Breast epithelium (tissue), 4 donors: ENCODE results near the gene CRYBB3. TPM values are rescaled to one million over a fixed set of nuclear protein-coding genes. Genes with fewer than 3 reads are reported as not detected.
A peak's percentile ranks its signal among the peaks of the same experiment; 100 is the strongest.
"Not testable (repeated sequence)": the region's sequence is repeated elsewhere in the genome, so short reads cannot be mapped to it uniquely, and the experiment has no call there.

Source experiments
- DNase-seq, 2 donors: peaks; one replicate each; pipeline ENCODE4 v3.0.0-alpha.2; 2019; ENCODE audit warnings: low spot score in 2 of 2
- H3K27ac ChIP-seq, 2 donors: fragments of 200-600 bp; sonication (generic) in 1 of 2; one replicate each; pipeline ENCODE4 v1.5.1; 2016 to 2019; ENCODE audit warnings: mild to moderate bottlenecking in 1 of 2
- H3K27me3 ChIP-seq, 2 donors: fragments of 200-600 bp; sonication (generic) in 1 of 2; one replicate each; pipeline versions ENCODE4 v1.5.1 to v1.6.0; 2017 to 2019; ENCODE audit warnings: control low read depth in 1 of 2, mild to moderate bottlenecking in 1 of 2
- H3K36me3 ChIP-seq: fragments of 200-600 bp; one replicate; pipeline ENCODE4 v1.5.1; 2019
- H3K4me1 ChIP-seq, 2 donors: fragments of 200-600 bp; sonication (generic); one replicate each; pipeline ENCODE4 v1.5.1; 2016 to 2019; ENCODE audit warnings: control low read depth in 1 of 2
- H3K4me3 ChIP-seq, 3 donors: fragments of 200-600 bp; sonication (generic); 1 replicate in 2 of 3; 2 replicates in 1 of 3; pipeline ENCODE4 v1.5.1; 2016 to 2019; ENCODE audit warnings: mild to moderate bottlenecking in 3 of 3, moderate library complexity in 2 of 3
- H3K9me3 ChIP-seq, 2 donors: fragments of 200-600 bp; sonication (generic) in 1 of 2; one replicate each; pipeline ENCODE4 v1.5.1; 2016 to 2019; ENCODE audit warnings: control low read depth in 1 of 2
- CTCF ChIP-seq, 3 donors: fragments of 450-650 bp; IDR thresholded peaks; one replicate each; pipeline ENCODE4 v1.5.1; 2016 to 2017; ENCODE audit warnings: antibody characterized with exemption in 3 of 3, mild to moderate bottlenecking in 3 of 3, moderate library complexity in 3 of 3
- POLR2A ChIP-seq: fragments of 450-650 bp; IDR thresholded peaks from one replicate; pipeline ENCODE4 v1.6.1; 2016; ENCODE audit warnings: antibody characterized with exemption, mild to moderate bottlenecking, moderate library complexity
- POLR2AphosphoS5 ChIP-seq, 3 donors: sonication (generic); formaldehyde crosslinking; IDR thresholded peaks; one replicate each; pipeline ENCODE4 v1.6.1; 2017; ENCODE audit warnings: antibody characterized with exemption in 3 of 3
- intact Hi-C: fragments of 100-400 bp; cut with DNase I; formaldehyde crosslinking; loops from one replicate; pipeline ENCODE4 v1.15.1; 2023; ENCODE audit warnings: low total_unique reads
- total RNA-seq, 3 donors: library from RNA; depleted of rRNA; stranded (reverse); fragments of >200 nt; gene quantifications; one replicate each; pipeline ENCODE4 v1.1.0, GENCODE V29; 2016

The CRYBB3 gene
- total RNA-seq, 3 donors from 2014 or later, result 0.66 TPM; not detected in 2

DNA sequence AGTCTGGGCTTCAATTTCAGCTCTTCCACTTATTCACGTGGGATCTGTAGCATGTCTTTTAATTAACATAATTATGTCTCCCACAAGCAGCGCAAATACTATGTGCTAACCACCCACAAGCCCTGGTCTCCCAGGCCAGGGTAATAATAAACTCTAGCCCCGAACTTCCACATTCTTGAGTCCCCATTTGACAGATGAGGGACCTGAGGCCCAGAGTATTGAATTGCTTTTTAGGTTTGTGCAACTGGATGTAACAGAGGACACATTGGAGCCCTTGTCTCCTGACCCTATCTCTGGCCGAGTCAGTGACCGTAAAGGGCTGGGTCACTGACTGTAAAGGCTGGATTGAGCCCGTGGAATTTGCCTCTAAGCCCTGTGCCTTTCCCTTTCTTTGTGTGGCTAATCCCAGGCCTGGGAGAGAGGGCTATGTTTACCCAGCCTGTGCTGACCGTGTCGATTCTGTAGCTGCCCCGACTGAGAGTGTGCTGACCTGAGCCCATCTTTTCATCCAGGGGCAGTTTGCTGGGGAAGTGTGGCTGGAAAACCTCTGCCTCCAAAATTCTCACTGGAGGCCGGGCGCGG is 23.7 kb downstream of the CRYBB3 start:
- no peak for TF ChIP-seq POLR2A
- no peak for TF ChIP-seq POLR2AphosphoS5 (IDR thresholded peaks at IDR 0.05)
- TF ChIP-seq CTCF (IDR thresholded peaks at IDR 0.05), result no peak
- no peaks in the 10 kb centered on the region for H3K27me3 ChIP-seq
- no peak overlapping the region for H3K27ac ChIP-seq
- H3K9me3 ChIP-seq, result no peaks in the 10 kb centered on the region
- intact Hi-C loops, result no loop called here
- DNase-seq, result no peak
- H3K36me3 ChIP-seq, result no peaks in the 10 kb centered on the region
- H3K4me1 ChIP-seq, result no peaks in the 10 kb centered on the region
- no peak overlapping the region for H3K4me3 ChIP-seq

GRCh38 chr22:25228822-25229221 is 29.2 kb downstream of the CRYBB3 start:
- intact Hi-C loops, result no loop called here
- TF ChIP-seq CTCF (IDR thresholded peaks at IDR 0.05) (no peak), POLR2A (no peak), POLR2AphosphoS5 (IDR thresholded peaks at IDR 0.05) (no peak)
- no peaks in the 10 kb centered on the region for H3K36me3 ChIP-seq
- H3K9me3 ChIP-seq, result no peaks in the 10 kb centered on the region
- H3K27ac ChIP-seq, result no peak overlapping the region
- DNase-seq, result no peak
- H3K27me3 ChIP-seq, result no peaks in the 10 kb centered on the region
- H3K4me1 ChIP-seq, result no peaks in the 10 kb centered on the region
- H3K4me3 ChIP-seq, result no peak overlapping the region

DNA sequence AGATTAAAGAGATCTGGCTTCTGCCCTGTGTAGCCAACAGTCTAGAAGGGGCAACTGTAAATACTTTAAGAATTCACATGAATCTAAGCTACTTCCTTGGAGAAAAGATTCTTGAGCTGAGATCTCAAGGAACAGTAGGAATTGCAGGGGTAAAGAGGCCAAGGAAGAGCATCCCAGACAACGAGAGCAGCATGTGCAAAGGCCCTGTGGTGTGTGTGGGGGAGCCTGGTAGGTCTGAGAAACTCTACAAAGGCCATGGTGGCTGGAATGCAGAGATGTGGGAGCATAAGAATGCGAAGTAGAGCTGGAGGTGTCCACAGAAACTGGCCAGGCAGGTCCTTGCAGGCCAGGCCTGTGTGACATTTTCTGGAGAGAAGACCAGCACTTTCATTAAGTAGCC is 31.1 kb downstream of the CRYBB3 start:
- intact Hi-C loops, H3K4me3 ChIP-seq, H3K36me3 ChIP-seq, H3K9me3 ChIP-seq, H3K4me1 ChIP-seq, H3K27ac ChIP-seq, DNase-seq, H3K27me3 ChIP-seq: not testable (repeated sequence)

DNA sequence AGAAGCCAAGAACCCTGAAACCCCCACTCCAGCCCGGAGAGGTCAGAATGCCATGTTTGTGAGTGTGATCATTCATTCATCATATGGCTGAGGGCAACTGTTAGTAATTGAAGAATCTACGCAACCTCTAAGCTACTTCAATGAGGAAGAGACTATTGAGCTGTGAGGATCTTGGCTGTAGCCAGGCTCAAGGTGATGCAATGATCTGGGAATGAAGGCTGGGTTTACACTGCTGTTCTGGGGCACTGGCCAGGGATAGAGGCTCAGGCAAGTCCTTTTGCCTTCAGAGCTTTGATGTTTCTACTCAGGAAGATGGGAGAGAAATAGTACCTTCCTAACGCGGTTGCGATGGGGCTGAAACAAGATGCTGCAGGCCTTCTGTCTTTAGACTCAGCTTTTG is 32.6 kb downstream of the CRYBB3 start:
- intact Hi-C loops, result no loop called here
- no peak for DNase-seq
- no peaks in the 10 kb centered on the region for H3K4me1 ChIP-seq
- TF ChIP-seq POLR2AphosphoS5 (IDR thresholded peaks at IDR 0.05) (no peak), CTCF (IDR thresholded peaks at IDR 0.05) (no peak), POLR2A (no peak)
- H3K4me3 ChIP-seq, result no peak overlapping the region
- no peaks in the 10 kb centered on the region for H3K36me3 ChIP-seq
- H3K9me3 ChIP-seq, result no peaks in the 10 kb centered on the region
- H3K27me3 ChIP-seq, result peaks cover 0 to 7% of the 10 kb centered on the region in 2 donors
- H3K27ac ChIP-seq, result no peak overlapping the region

- H3K36me3 ChIP-seq, H3K4me3 ChIP-seq, H3K4me1 ChIP-seq, H3K27ac ChIP-seq, H3K9me3 ChIP-seq, intact Hi-C loops, DNase-seq, H3K27me3 ChIP-seq: not testable (repeated sequence)
Observed at GRCh38 chr22:25233706-25234105, 34.0 kb downstream of the CRYBB3 start.

- Histone ChIP-seq H3K27me3 (peaks cover 0 to 7% of the 10 kb centered on the region in 2 donors), H3K9me3 (no peaks in the 10 kb centered on the region), H3K36me3 (no peaks in the 10 kb centered on the region), H3K4me1 (no peaks in the 10 kb centered on the region), H3K4me3 (no peak overlapping the region), H3K27ac (no peak overlapping the region)
- peak; percentile 27 to 82 for DNase-seq
- intact Hi-C loops, result no loop called here
- TF ChIP-seq POLR2A (no peak), CTCF (IDR thresholded peaks at IDR 0.05) (peak in 2 of 3 donors; percentile 51 to 68)
Observed at GRCh38 chr22:25235547-25236290, 36.1 kb downstream of the CRYBB3 start.
